ENCODE measurements around the gene ATP8A2.

ATP8A2 gene

DNA sequence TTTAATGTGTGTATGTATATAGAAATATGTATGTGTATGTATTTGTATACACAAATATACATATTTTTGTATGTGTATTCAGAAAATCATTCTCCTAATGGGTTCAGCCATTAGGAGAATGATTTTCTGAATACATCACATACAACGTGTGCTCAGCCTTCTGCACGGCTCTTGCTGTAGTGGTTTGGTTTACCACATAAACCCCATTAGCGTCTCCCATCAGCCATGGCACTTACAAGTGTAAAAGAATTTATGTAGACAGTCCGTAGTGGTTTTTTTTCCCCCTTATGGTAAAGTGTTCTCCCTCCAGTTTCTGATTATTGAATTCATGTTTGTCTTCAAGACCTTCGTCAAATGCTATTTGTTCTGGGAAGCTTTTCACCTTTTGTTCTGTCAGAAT lies 38.2 kb downstream of the ATP8A2 start:
- Histone ChIP-seq H3K27me3 (ENCODE audit: insufficient read depth, poor library complexity, severe bottlenecking) (no peaks in the 10 kb centered on the region), H3K9me3 (ENCODE audit: severe bottlenecking) (no peaks in the 10 kb centered on the region), H3K27ac (ENCODE audit: poor library complexity, severe bottlenecking) (no peak overlapping the region), H3K4me3 (ENCODE audit: severe bottlenecking) (no peak overlapping the region), H3K4me1 (ENCODE audit: insufficient read depth, poor library complexity, severe bottlenecking) (no peaks in the 10 kb centered on the region), H3K36me3 (ENCODE audit: low read depth) (no peaks in the 10 kb centered on the region)
- ATAC-seq (ENCODE audit: low read depth), result no peak
- no peak for DNase-seq (ENCODE audit: low spot score)
- TF ChIP-seq, protein P1, sequence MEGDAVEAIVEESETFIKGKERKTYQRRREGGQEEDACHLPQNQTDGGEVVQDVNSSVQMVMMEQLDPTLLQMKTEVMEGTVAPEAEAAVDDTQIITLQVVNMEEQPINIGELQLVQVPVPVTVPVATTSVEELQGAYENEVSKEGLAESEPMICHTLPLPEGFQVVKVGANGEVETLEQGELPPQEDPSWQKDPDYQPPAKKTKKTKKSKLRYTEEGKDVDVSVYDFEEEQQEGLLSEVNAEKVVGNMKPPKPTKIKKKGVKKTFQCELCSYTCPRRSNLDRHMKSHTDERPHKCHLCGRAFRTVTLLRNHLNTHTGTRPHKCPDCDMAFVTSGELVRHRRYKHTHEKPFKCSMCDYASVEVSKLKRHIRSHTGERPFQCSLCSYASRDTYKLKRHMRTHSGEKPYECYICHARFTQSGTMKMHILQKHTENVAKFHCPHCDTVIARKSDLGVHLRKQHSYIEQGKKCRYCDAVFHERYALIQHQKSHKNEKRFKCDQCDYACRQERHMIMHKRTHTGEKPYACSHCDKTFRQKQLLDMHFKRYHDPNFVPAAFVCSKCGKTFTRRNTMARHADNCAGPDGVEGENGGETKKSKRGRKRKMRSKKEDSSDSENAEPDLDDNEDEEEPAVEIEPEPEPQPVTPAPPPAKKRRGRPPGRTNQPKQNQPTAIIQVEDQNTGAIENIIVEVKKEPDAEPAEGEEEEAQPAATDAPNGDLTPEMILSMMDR (IDR thresholded peaks at IDR 0.05; ENCODE audit: poor library complexity, severe bottlenecking), result no peak

DNA sequence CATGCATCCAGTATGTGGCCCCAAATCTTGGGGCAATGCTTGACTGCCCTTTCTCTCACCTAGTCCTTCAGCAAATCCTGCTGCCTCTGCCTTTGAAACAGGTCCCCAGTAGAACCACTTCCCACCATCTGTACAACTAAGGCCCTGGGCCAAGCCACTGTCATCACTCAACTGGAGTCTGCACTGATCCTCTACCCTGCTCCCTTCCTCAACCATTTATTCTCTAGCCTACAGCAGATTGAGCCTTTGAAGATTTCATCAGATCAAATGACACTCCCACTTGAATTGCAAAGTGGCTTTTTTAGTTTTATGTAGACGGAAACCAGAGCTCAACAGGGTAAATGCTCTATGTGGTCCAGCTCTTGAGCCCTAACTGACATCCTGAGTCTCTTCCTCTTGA lies 43.5 kb downstream of the ATP8A2 start:
- TF ChIP-seq, protein P1 (IDR thresholded peaks at IDR 0.05; ENCODE audit: poor library complexity, severe bottlenecking), result no peak
- no peaks in the 10 kb centered on the region for H3K9me3 ChIP-seq (ENCODE audit: severe bottlenecking)
- peaks cover 5% of the 10 kb centered on the region for H3K27me3 ChIP-seq (ENCODE audit: insufficient read depth, poor library complexity, severe bottlenecking)
- H3K27ac ChIP-seq (ENCODE audit: poor library complexity, severe bottlenecking), result no peak overlapping the region
- no peak for ATAC-seq (ENCODE audit: low read depth)
- no peaks in the 10 kb centered on the region for H3K4me1 ChIP-seq (ENCODE audit: insufficient read depth, poor library complexity, severe bottlenecking)
- no peaks in the 10 kb centered on the region for H3K36me3 ChIP-seq (ENCODE audit: low read depth)
- DNase-seq (ENCODE audit: low spot score), result no peak
- no peak overlapping the region for H3K4me3 ChIP-seq (ENCODE audit: severe bottlenecking)

GRCh38 chr13:25417535-25417934 lies 45.8 kb downstream of the ATP8A2 start:
- Histone ChIP-seq H3K4me3 (ENCODE audit: severe bottlenecking) (no peak overlapping the region), H3K27ac (ENCODE audit: poor library complexity, severe bottlenecking) (no peak overlapping the region), H3K4me1 (ENCODE audit: insufficient read depth, poor library complexity, severe bottlenecking) (no peaks in the 10 kb centered on the region), H3K27me3 (ENCODE audit: insufficient read depth, poor library complexity, severe bottlenecking) (peaks cover 5% of the 10 kb centered on the region), H3K36me3 (ENCODE audit: low read depth) (no peaks in the 10 kb centered on the region), H3K9me3 (ENCODE audit: severe bottlenecking) (no peaks in the 10 kb centered on the region)
- no peak for ATAC-seq (ENCODE audit: low read depth)
- no peak for DNase-seq (ENCODE audit: low spot score)
- TF ChIP-seq, protein P1 (IDR thresholded peaks at IDR 0.05; ENCODE audit: poor library complexity, severe bottlenecking), result no peak

DNA sequence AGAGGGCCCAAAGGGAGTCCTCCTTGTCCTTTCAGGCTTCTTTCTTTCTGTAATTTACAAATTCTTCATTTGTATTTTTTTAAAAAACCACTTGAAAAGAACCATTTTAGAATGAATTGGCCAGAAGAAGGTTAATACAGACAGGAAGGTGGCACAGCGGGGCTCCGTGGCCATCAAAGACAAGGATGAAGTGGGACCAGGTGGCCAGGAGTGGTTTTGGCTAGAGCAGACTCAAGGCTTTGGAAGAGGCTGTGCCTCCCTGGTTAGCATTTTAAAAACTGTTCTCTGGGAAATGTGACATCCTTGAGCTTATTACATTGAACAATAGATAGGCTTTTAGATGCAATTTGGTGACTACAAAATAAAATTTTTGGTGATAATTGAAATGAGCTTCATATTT lies 48.4 kb downstream of the ATP8A2 start:
- Histone ChIP-seq H3K27ac (ENCODE audit: poor library complexity, severe bottlenecking) (no peak overlapping the region), H3K36me3 (ENCODE audit: low read depth) (no peaks in the 10 kb centered on the region), H3K9me3 (ENCODE audit: severe bottlenecking) (no peaks in the 10 kb centered on the region), H3K27me3 (ENCODE audit: insufficient read depth, poor library complexity, severe bottlenecking) (peaks cover 5% of the 10 kb centered on the region), H3K4me1 (ENCODE audit: insufficient read depth, poor library complexity, severe bottlenecking) (no peaks in the 10 kb centered on the region), H3K4me3 (ENCODE audit: severe bottlenecking) (no peak overlapping the region)
- DNase-seq (ENCODE audit: low spot score), result no peak
- TF ChIP-seq, protein P1 (IDR thresholded peaks at IDR 0.05; ENCODE audit: poor library complexity, severe bottlenecking), result no peak
- no peak for ATAC-seq (ENCODE audit: low read depth)

DNA sequence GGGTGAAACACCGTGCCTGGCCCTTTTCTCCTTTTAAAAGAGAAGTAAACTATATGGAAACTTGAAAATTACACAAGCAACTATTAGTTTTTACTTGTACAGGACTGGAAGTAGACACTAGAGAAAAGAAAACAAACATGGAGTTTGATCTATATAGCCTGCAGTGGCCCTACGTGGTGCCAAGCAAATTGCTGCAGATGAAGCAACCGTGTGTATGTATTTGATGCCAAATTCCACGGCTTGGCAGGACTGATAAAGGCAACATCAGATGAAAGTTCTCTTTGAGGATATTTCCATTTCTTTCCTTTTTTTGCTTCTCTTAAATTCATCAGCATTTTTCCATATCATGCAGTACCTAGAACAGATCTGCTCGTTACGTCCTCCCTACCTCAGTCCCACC lies 49.8 kb downstream of the ATP8A2 start:
- no peak overlapping the region for H3K4me3 ChIP-seq (ENCODE audit: severe bottlenecking)
- no peaks in the 10 kb centered on the region for H3K9me3 ChIP-seq (ENCODE audit: severe bottlenecking)
- no peaks in the 10 kb centered on the region for H3K36me3 ChIP-seq (ENCODE audit: low read depth)
- H3K27me3 ChIP-seq (ENCODE audit: insufficient read depth, poor library complexity, severe bottlenecking), result peaks cover 3% of the 10 kb centered on the region
- no peak for DNase-seq (ENCODE audit: low spot score)
- ATAC-seq (ENCODE audit: low read depth), result no peak
- no peaks in the 10 kb centered on the region for H3K4me1 ChIP-seq (ENCODE audit: insufficient read depth, poor library complexity, severe bottlenecking)
- TF ChIP-seq, protein P1 (IDR thresholded peaks at IDR 0.05; ENCODE audit: poor library complexity, severe bottlenecking), result no peak
- no peak overlapping the region for H3K27ac ChIP-seq (ENCODE audit: poor library complexity, severe bottlenecking)

All from RWPE2 (cell line).